Omental fat pad (tissue), 4 donors: ENCODE results near the gene KCTD7. TPM values are rescaled to one million over a fixed set of nuclear protein-coding genes. Genes with fewer than 3 reads are reported as not detected.
"Not testable (repeated sequence)": the region's sequence is repeated elsewhere in the genome, so short reads cannot be mapped to it uniquely, and the experiment has no call there.

Experiments used
- ATAC-seq: fragments of 150-250 bp; one replicate; pipeline ENCODE4 v1.9.1; 2016; ENCODE audit warnings: mild to moderate bottlenecking, moderate library complexity; ENCODE audit not compliant: low FRiP score
- DNase-seq: peaks from one replicate; pipeline ENCODE4 v3.0.0-alpha.2; 2019; ENCODE audit warnings: low spot score
- CTCF ChIP-seq, 3 donors: fragments of 450-650 bp; IDR thresholded peaks; one replicate each; pipeline ENCODE4 v1.5.1; 2016 to 2017; ENCODE audit warnings: antibody characterized with exemption in 3 of 3, mild to moderate bottlenecking in 3 of 3, moderate library complexity in 2 of 3
- total RNA-seq, 4 donors: library from RNA; depleted of rRNA; stranded (reverse); fragments of >200 nt; gene quantifications; one replicate each; pipeline ENCODE4 v1.1.0, GENCODE V29; 2016

The KCTD7 gene
- total RNA-seq, 4 donors from 2014 or later = 14.2 to 26.8 (median 14.6) TPM

DNA sequence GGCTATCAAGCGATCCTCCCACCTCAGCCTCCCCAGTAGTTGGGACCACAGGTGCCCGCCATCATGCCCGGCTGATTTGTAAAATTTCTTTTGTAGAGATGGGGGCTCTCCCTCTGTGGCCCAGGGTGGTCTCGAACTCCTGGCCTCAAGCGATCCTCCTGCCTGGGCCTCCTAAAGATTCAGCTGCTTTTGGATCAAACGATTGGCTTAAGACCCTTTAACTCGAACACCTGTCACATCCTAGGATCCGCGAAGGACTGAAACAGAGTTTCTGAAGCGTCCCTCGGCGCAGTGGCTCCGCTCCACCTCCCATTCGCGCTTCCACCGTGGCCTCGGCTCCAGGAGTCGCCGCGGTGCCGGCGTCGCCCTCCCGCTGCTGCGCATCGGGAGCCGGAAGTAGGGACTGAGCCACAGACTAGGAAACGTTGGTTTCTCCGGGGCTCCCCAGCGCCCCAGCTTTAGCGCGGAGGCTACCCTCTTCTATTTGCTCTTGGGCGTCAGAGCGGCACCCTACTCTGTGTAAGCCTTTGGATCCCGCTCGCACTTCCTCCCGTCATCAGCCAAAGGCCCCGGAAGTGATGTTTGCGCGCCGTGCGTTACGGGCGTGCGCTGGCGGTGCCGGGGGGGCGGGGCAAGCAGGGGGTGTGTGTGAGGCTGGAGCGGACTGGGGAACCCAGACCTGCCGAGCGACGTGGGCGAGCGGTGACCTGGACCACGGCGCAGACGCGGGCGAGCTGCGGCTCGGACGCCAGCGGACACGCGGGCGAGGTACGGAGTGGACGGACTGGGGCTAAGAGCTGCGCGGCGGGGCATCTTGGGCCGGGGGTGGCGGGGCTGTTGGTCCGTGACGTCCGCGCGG is 53.0 kb downstream of the KCTD7 start:
- ATAC-seq (peak; percentile 96), DNase-seq (peak; percentile 97)
- no peak for TF ChIP-seq CTCF (IDR thresholded peaks at IDR 0.05)

GRCh38 chr7:66682350-66683093 is 53.8 kb downstream of the KCTD7 start:
- no peak for TF ChIP-seq CTCF (IDR thresholded peaks at IDR 0.05)
- ATAC-seq = peak; percentile 57
- DNase-seq = no peak

GRCh38 chr7:66683094-66683769 is 54.6 kb downstream of the KCTD7 start:
- not testable (repeated sequence) for DNase-seq
- peak; percentile 36 for ATAC-seq

DNA sequence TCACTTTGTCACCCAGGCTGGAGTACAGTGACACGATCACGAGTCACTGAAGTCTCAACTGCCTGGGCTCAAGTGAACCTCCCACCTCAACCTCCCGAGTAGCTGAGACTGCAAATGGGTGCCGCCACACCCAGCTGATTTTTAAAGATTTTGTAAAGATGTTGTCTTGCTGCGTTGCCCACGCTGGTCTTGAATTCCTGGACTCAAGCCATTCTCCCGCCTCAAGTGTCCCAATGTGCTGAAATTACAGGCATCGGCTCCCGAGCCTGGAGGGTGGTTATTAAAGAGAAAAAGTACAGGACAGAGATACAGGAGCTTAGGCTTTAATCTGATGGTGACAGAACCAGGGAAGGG is 55.1 kb downstream of the KCTD7 start:
- DNase-seq (no peak), ATAC-seq (no peak)
- TF ChIP-seq CTCF (IDR thresholded peaks at IDR 0.05) = no peak

DNA sequence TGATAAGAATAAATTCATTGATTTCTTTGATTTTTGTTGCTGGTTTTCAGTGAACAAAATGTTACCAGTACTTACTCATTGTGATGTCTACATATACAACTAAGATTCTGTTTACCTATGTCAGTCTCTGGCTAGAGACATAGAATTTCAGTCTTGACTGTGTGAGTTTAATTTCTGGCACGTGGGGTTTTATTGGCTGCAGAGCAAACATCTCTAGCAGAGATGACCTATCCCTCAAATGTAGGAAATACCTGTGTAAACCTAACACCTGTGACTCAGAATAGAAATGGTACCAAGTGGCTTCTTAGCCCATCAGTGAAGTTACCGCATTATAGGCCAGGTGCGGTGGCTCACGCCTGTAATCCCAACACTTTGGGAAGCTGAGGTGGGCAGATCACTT is 57.0 kb downstream of the KCTD7 start:
- not testable (repeated sequence) for ATAC-seq, DNase-seq

- TF ChIP-seq CTCF (IDR thresholded peaks at IDR 0.05) = no peak
- ATAC-seq (no peak), DNase-seq (no peak)
Measured at GRCh38 chr7:66687186-66687585, 58.5 kb downstream of the KCTD7 start.

GRCh38 chr7:66687672-66688071 is 59.0 kb downstream of the KCTD7 start:
- ATAC-seq, DNase-seq: not testable (repeated sequence)

- DNase-seq = no peak
- TF ChIP-seq CTCF (IDR thresholded peaks at IDR 0.05) = no peak
- ATAC-seq = no peak
Measured at GRCh38 chr7:66689081-66689480, 60.4 kb downstream of the KCTD7 start.
